ENCODE measurements around the gene OR5H14.
A peak's percentile ranks its signal among the peaks of the same experiment; 100 is the strongest.
"Not testable (repeated sequence)": the region's sequence is repeated elsewhere in the genome, so short reads cannot be mapped to it uniquely, and the experiment has no call there.

Gene OR5H14

GRCh38 chr3:98185180-98185579 is 37.9 kb downstream of the OR5H14 start:
- Histone ChIP-seq H3F3A (ENCODE audit: insufficient read depth, low read length) (no peaks in the 10 kb centered on the region), H3K4me1 (ENCODE audit: low read length) (no peaks in the 10 kb centered on the region), H3K9me3 (replicated peaks; ENCODE audit: insufficient read depth, low read length) (no peaks in the 10 kb centered on the region), H3K79me2 (ENCODE audit: low read length) (no peaks in the 10 kb centered on the region), H3K27me3 (replicated peaks; ENCODE audit: insufficient read depth, low read length) (no peaks in the 10 kb centered on the region), H3K27ac (ENCODE audit: low read length) (no peak overlapping the region), H4K20me1 (ENCODE audit: insufficient read depth, low read length) (no peaks in the 10 kb centered on the region), H2AFZ (ENCODE audit: low read length) (no peak overlapping the region), H3K36me3 (replicated peaks; ENCODE audit: insufficient read depth, low read length) (no peaks in the 10 kb centered on the region), H3K9ac (ENCODE audit: low read length) (no peak overlapping the region), H3K4me3 (ENCODE audit: low read length) (no peak overlapping the region), H3K4me2 (ENCODE audit: low read depth, low read length) (no peak overlapping the region), H3K9me2 (replicated peaks; ENCODE audit: insufficient read depth, low read length) (no peaks in the 10 kb centered on the region)
- peak; percentile 21 for DNase-seq
- TF ChIP-seq CTCF (IDR thresholded peaks at IDR 0.05; ENCODE audit: low read length), result peak; percentile 25
- TF ChIP-seq EZH2phosphoT487 (IDR thresholded peaks at IDR 0.05; ENCODE audit: low read length), result no peak

GRCh38 chr3:98188545-98188944 is 41.3 kb downstream of the OR5H14 start:
- Histone ChIP-seq H3F3A (ENCODE audit: insufficient read depth, low read length) (no peaks in the 10 kb centered on the region), H2AFZ (ENCODE audit: low read length) (no peak overlapping the region), H4K20me1 (ENCODE audit: insufficient read depth, low read length) (no peaks in the 10 kb centered on the region), H3K36me3 (replicated peaks; ENCODE audit: insufficient read depth, low read length) (no peaks in the 10 kb centered on the region), H3K27ac (ENCODE audit: low read length) (no peak overlapping the region), H3K79me2 (ENCODE audit: low read length) (no peaks in the 10 kb centered on the region), H3K4me3 (ENCODE audit: low read length) (no peak overlapping the region), H3K27me3 (replicated peaks; ENCODE audit: insufficient read depth, low read length) (no peaks in the 10 kb centered on the region), H3K9me2 (replicated peaks; ENCODE audit: insufficient read depth, low read length) (no peaks in the 10 kb centered on the region), H3K4me2 (ENCODE audit: low read depth, low read length) (no peak overlapping the region), H3K9ac (ENCODE audit: low read length) (no peak overlapping the region), H3K4me1 (ENCODE audit: low read length) (no peaks in the 10 kb centered on the region), H3K9me3 (replicated peaks; ENCODE audit: insufficient read depth, low read length) (no peaks in the 10 kb centered on the region)
- peak; percentile 35 for DNase-seq
- TF ChIP-seq EZH2phosphoT487 (IDR thresholded peaks at IDR 0.05; ENCODE audit: low read length), result no peak
- peak; percentile 36 for TF ChIP-seq CTCF (IDR thresholded peaks at IDR 0.05; ENCODE audit: low read length)

GRCh38 chr3:98190911-98191310 is 43.6 kb downstream of the OR5H14 start:
- DNase-seq; H3K9ac ChIP-seq (ENCODE audit: low read length); H3K4me2 ChIP-seq (ENCODE audit: low read depth, low read length); H3K36me3 ChIP-seq (replicated peaks; ENCODE audit: insufficient read depth, low read length); H3K4me1 ChIP-seq (ENCODE audit: low read length); H3K27ac ChIP-seq (ENCODE audit: low read length); H2AFZ ChIP-seq (ENCODE audit: low read length); H3K27me3 ChIP-seq (replicated peaks; ENCODE audit: insufficient read depth, low read length); H3K4me3 ChIP-seq (ENCODE audit: low read length); H3K9me2 ChIP-seq (replicated peaks; ENCODE audit: insufficient read depth, low read length); H3K79me2 ChIP-seq (ENCODE audit: low read length); H3F3A ChIP-seq (ENCODE audit: insufficient read depth, low read length); H3K9me3 ChIP-seq (replicated peaks; ENCODE audit: insufficient read depth, low read length); H4K20me1 ChIP-seq (ENCODE audit: insufficient read depth, low read length): not testable (repeated sequence)

- DNase-seq; H3F3A ChIP-seq (ENCODE audit: insufficient read depth, low read length); H3K27ac ChIP-seq (ENCODE audit: low read length); H2AFZ ChIP-seq (ENCODE audit: low read length); H4K20me1 ChIP-seq (ENCODE audit: insufficient read depth, low read length); H3K4me3 ChIP-seq (ENCODE audit: low read length); H3K9me2 ChIP-seq (replicated peaks; ENCODE audit: insufficient read depth, low read length); H3K9me3 ChIP-seq (replicated peaks; ENCODE audit: insufficient read depth, low read length); H3K4me1 ChIP-seq (ENCODE audit: low read length); H3K9ac ChIP-seq (ENCODE audit: low read length); H3K79me2 ChIP-seq (ENCODE audit: low read length); H3K36me3 ChIP-seq (replicated peaks; ENCODE audit: insufficient read depth, low read length); H3K4me2 ChIP-seq (ENCODE audit: low read depth, low read length); H3K27me3 ChIP-seq (replicated peaks; ENCODE audit: insufficient read depth, low read length): not testable (repeated sequence)
Measured at GRCh38 chr3:98196293-98196692, 49.0 kb downstream of the OR5H14 start.
